Prostate gland (tissue), 2 donors: ENCODE data around the gene BRCA1. TPM values are rescaled to one million over a fixed set of nuclear protein-coding genes. Genes with fewer than 3 reads are reported as not detected.

Experiments used
- DNase-seq: peaks from one replicate; pipeline ENCODE4 v3.0.0-alpha.2; 2019; ENCODE audit warnings: low spot score
- H3K27ac ChIP-seq, 2 donors: fragments of 200-600 bp; sonication (generic); 2 replicates each; pipeline ENCODE4 v1.5.1; 2017 to 2019
- H3K27me3 ChIP-seq: fragments of 200-600 bp; sonication (generic); replicated peaks from 2 replicates; pipeline ENCODE4 v1.5.1; 2019; ENCODE audit not compliant: insufficient read depth
- H3K36me3 ChIP-seq, 2 donors: fragments of 200-600 bp; sonication (generic); 1 replicate in 1 of 2; 2 replicates in 1 of 2; pipeline versions ENCODE4 v1.5.1 to v1.8.1; 2017 to 2019
- H3K4me1 ChIP-seq: fragments of 200-600 bp; sonication (generic); replicated peaks from 2 replicates; pipeline ENCODE4 v1.5.1; 2019
- H3K4me3 ChIP-seq, 2 donors: fragments of 200-600 bp; sonication (generic); 2 replicates each; pipeline ENCODE4 v1.5.1; 2017 to 2019
- H3K9me3 ChIP-seq: fragments of 200-600 bp; sonication (generic); 2 replicates; pipeline ENCODE4 v1.5.1; 2017
- POLR2A ChIP-seq: fragments of 450-650 bp; IDR thresholded peaks from one replicate; pipeline ENCODE4 v1.6.1; 2016; ENCODE audit warnings: antibody characterized with exemption, mild to moderate bottlenecking
- POLR2AphosphoS5 ChIP-seq: sonication (generic); formaldehyde crosslinking; IDR thresholded peaks from one replicate; pipeline ENCODE4 v1.6.1; 2017; ENCODE audit warnings: antibody characterized with exemption
- WGBS: methylation state at CpG from one replicate; pipeline ENCODE4 v1.1.5; 2018; 5-methylcytosine and 5-hydroxymethylcytosine counted together
- intact Hi-C: fragments of 100-400 bp; cut with DNase I; formaldehyde crosslinking; loops from one replicate; pipeline ENCODE4 v1.14.2; 2022
- total RNA-seq, 2 donors: library from RNA; depleted of rRNA; stranded (reverse); fragments of >200 nt; gene quantifications; one replicate each; pipeline ENCODE4 v1.1.0, GENCODE V29; 2016
- TF ChIP-seq, protein P1 (sequence below), 4 experiments: fragments of 200-600 bp in 2 of 4; fragments of 450-650 bp in 2 of 4; sonication (generic) in 2 of 4; IDR thresholded peaks; 1 replicate in 3 of 4; 2 replicates in 1 of 4; pipeline ENCODE4 v1.5.1; 2016 to 2019; ENCODE audit warnings: antibody characterized with exemption in 4 of 4, mild to moderate bottlenecking in 2 of 4, moderate library complexity in 2 of 4

The BRCA1 gene
- total RNA-seq, 2 donors from 2014 or later = 9.1 to 12.8 TPM

DNA sequence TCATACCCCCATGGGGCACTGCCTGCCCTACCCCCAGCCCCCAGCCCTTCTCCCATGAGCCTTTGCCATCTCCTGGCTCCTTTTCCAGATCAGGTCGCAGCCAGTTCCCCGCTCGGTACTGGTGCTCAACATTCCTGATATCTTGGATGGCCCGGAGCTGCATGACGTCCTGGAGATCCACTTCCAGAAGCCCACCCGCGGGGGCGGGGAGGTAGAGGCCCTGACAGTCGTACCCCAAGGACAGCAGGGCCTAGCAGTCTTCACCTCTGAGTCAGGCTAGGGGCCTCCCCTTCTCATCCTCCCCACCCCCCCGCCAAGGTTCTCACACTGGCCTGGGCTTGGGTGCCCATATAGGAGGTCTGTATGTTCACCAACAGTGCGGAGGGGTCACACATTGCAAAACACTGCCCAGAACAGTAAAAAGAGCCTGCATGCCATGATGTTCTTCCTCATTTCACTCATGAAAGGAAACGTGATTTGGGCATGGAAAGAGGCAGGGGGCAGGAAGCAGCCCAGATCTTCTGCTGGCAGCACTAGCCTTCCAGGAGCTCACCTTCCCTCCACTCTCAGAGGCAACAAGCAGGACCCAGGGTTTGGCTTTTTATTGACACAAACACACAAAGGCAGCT, 111.0 kb downstream of the BRCA1 start:
- TF ChIP-seq, protein P1, sequence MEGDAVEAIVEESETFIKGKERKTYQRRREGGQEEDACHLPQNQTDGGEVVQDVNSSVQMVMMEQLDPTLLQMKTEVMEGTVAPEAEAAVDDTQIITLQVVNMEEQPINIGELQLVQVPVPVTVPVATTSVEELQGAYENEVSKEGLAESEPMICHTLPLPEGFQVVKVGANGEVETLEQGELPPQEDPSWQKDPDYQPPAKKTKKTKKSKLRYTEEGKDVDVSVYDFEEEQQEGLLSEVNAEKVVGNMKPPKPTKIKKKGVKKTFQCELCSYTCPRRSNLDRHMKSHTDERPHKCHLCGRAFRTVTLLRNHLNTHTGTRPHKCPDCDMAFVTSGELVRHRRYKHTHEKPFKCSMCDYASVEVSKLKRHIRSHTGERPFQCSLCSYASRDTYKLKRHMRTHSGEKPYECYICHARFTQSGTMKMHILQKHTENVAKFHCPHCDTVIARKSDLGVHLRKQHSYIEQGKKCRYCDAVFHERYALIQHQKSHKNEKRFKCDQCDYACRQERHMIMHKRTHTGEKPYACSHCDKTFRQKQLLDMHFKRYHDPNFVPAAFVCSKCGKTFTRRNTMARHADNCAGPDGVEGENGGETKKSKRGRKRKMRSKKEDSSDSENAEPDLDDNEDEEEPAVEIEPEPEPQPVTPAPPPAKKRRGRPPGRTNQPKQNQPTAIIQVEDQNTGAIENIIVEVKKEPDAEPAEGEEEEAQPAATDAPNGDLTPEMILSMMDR (IDR thresholded peaks at IDR 0.05) = no peak
- TF ChIP-seq POLR2A = no peak
- no peak for TF ChIP-seq POLR2AphosphoS5
- intact Hi-C loops = no loop called here
- no peaks in the 10 kb centered on the region for H3K9me3 ChIP-seq
- H3K27me3 ChIP-seq = no peaks in the 10 kb centered on the region
- no peak for DNase-seq
- no peaks in the 10 kb centered on the region for H3K4me1 ChIP-seq
- no peak overlapping the region for H3K27ac ChIP-seq
- no peak overlapping the region for H3K4me3 ChIP-seq
- peaks cover 0 to 3% of the 10 kb centered on the region in 2 donors for H3K36me3 ChIP-seq
- 77% methylated on average over 12 of the region's 12 CpGs for WGBS

- no peak overlapping the region for H3K27ac ChIP-seq
- peaks cover 0 to 3% of the 10 kb centered on the region in 2 donors for H3K36me3 ChIP-seq
- 79% methylated on average over 6 of the region's 8 CpGs for WGBS
- no peaks in the 10 kb centered on the region for H3K4me1 ChIP-seq
- no peak overlapping the region for H3K4me3 ChIP-seq
- TF ChIP-seq, protein P1 (IDR thresholded peaks at IDR 0.05) = no peak
- TF ChIP-seq POLR2A = no peak
- TF ChIP-seq POLR2AphosphoS5 = no peak
- DNase-seq = no peak
- no peaks in the 10 kb centered on the region for H3K27me3 ChIP-seq
- H3K9me3 ChIP-seq = no peaks in the 10 kb centered on the region
- intact Hi-C loops = no loop called here
These were observed 111.9 kb downstream of the BRCA1 start for GRCh38 chr17:43013296-43013695.

- intact Hi-C loops = no loop called here
- no peaks in the 10 kb centered on the region for H3K27me3 ChIP-seq
- TF ChIP-seq POLR2A = no peak
- TF ChIP-seq, protein P1 (IDR thresholded peaks at IDR 0.05) = no peak
- TF ChIP-seq POLR2AphosphoS5 = no peak
- WGBS = 78% methylated on average over 15 of the region's 15 CpGs
- peaks cover 0 to 3% of the 10 kb centered on the region in 2 donors for H3K36me3 ChIP-seq
- H3K27ac ChIP-seq = peak overlapping the region; percentile 8 to 27
- H3K4me1 ChIP-seq = no peaks in the 10 kb centered on the region
- no peaks in the 10 kb centered on the region for H3K9me3 ChIP-seq
- H3K4me3 ChIP-seq = no peak overlapping the region
- no peak for DNase-seq
These were observed 113.3 kb downstream of the BRCA1 start for GRCh38 chr17:43011728-43012472.

- TF ChIP-seq POLR2AphosphoS5 = no peak
- TF ChIP-seq, protein P1 (IDR thresholded peaks at IDR 0.05) = no peak
- TF ChIP-seq POLR2A = no peak
- Histone ChIP-seq H3K36me3 (peaks cover 0 to 3% of the 10 kb centered on the region in 2 donors), H3K4me1 (no peaks in the 10 kb centered on the region), H3K4me3 (no peak overlapping the region), H3K9me3 (no peaks in the 10 kb centered on the region), H3K27me3 (no peaks in the 10 kb centered on the region), H3K27ac (peak overlapping the region in 1 of 2 donors; percentile 29)
- DNase-seq = no peak
- intact Hi-C loops = no loop called here
- WGBS = 77% methylated on average over 5 of the region's 5 CpGs
These were observed 114.4 kb downstream of the BRCA1 start for GRCh38 chr17:43010667-43011308.
